ENCODE measurements around the gene DOCK6. TPM values are rescaled to one million over a fixed set of nuclear protein-coding genes. Genes with fewer than 3 reads are reported as not detected.

Gene DOCK6
- total and polyA plus RNA-seq, 12 donors: 27.6 to 73.3 (median 40.2) TPM

DNA sequence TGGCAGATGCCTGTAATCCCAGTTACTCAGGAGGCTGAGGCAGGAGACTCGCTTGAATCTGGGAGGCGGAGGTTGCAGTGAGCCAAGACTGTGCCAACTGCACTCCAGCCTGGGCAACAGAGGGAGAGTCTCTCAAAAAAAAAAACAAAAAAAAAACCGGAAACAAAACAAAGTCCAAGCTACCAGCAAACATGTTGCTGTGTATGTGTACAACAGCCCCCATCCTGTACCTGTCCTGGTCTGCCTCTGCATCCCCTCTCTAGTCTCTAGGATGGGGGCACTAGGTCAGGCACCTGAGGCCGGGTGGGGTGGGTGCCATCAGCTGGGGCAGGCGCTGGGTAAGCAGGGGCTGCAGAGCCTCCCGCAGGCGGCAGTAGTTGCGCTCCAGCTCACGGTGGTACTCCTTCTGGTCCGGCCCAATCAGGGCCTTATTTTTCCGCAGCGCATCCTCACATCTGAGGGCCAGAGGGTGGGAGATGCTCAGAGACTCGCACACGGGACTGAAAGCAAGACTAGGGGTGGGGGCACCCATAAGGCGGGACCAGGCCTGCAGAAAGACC lies 62.2 kb downstream of the DOCK6 start:
- peaks cover 0 to 73% (median 11%) of the 10 kb centered on the region in 9 donors for H3K36me3 ChIP-seq
- H3K27me3 ChIP-seq: peaks cover 0 to 7% (median 0%) of the 10 kb centered on the region in 7 donors
- intact Hi-C loops (cut with DNase I): loop anchor here in 7 of 10 donors (5.0 to 10.0 kb wide), 3 partner anchors 63 to 165 kb away; no protein-coding TSS in a partner anchor
- peak overlapping the region in 1 of 10 donors; percentile 98 for H3K27ac ChIP-seq
- no peak for ATAC-seq
- H3K9me3 ChIP-seq: no peaks in the 10 kb centered on the region
- DNase-seq: no peak
- 89 to 95% methylated on average over 15 of the region's 15 CpGs for WGBS, 2 donors
- H3K4me1 ChIP-seq: peaks cover 14 to 64% (median 46%) of the 10 kb centered on the region in 9 donors
- TF ChIP-seq, protein P1, sequence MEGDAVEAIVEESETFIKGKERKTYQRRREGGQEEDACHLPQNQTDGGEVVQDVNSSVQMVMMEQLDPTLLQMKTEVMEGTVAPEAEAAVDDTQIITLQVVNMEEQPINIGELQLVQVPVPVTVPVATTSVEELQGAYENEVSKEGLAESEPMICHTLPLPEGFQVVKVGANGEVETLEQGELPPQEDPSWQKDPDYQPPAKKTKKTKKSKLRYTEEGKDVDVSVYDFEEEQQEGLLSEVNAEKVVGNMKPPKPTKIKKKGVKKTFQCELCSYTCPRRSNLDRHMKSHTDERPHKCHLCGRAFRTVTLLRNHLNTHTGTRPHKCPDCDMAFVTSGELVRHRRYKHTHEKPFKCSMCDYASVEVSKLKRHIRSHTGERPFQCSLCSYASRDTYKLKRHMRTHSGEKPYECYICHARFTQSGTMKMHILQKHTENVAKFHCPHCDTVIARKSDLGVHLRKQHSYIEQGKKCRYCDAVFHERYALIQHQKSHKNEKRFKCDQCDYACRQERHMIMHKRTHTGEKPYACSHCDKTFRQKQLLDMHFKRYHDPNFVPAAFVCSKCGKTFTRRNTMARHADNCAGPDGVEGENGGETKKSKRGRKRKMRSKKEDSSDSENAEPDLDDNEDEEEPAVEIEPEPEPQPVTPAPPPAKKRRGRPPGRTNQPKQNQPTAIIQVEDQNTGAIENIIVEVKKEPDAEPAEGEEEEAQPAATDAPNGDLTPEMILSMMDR (IDR thresholded peaks at IDR 0.05): no peak
- H3K4me3 ChIP-seq: no peak overlapping the region

DNA sequence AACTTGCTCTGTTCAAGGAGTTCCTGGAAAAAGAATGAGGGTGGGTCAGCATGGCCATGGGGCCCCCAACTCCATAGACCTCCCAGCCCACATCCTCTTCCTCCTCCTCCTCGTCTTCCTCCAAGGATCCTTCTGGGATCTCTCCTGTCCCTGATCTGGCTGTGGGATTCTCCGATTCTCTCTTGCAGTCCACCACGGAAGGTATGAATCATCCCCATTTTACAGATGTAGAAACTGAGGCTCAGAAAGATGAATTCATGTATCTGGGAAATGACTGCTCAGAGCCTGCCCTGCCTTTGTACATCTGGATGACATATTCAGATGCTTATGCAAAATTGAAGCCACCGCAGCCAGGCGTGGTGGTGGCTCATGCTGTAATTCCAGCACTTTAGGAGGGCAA lies 62.8 kb downstream of the DOCK6 start:
- intact Hi-C loops (cut with DNase I): loop anchor here in 4 of 10 donors (5.0 kb wide), 2 partner anchors 42 to 52 kb away; partner anchors contain the start of gene SPC24 (in 3 of the 4)

DNA sequence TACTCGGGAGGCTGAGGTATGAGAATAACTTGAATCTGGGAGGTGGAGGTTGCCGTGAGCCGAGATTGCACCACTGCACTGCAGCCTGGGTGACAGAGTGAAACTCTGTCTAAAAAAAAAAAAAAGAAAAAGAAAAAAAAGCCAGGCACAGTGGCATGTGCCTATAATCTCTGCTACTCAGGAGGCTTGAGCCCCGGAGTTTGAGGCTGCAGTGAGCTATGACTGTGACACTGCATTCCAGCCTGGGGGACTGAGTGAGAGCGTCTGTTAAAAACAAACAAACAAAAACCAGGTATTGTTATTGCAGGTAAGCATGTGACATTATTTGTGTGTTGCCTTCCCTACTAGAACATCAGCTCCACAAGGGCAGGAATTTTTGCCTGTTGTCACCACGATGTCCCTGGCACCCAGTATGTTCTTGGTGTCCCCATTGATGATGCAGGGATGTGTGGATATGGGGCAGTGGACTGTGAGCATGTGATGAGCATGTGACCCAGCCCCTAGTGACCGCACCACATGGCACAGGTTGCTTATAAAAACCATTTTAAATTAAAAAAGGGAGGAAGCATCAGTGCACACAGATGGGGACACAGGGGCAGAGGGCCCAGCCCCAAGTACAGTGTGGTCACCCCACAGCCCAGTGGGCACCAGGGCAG lies 63.4 kb downstream of the DOCK6 start:
- Histone ChIP-seq H3K36me3 (peaks cover 0 to 71% (median 17%) of the 10 kb centered on the region in 9 donors), H3K9me3 (no peaks in the 10 kb centered on the region), H3K4me3 (no peak overlapping the region), H3K27ac (peak overlapping the region; percentile 82 to 98 (median 90)), H3K27me3 (peaks cover 0 to 7% (median 0%) of the 10 kb centered on the region in 7 donors), H3K4me1 (peaks cover 16 to 64% (median 47%) of the 10 kb centered on the region in 9 donors)
- ATAC-seq (peak in 1 of 8 donors; percentile 10), DNase-seq (no peak)
- 55 to 59% methylated on average over 7 of the region's 7 CpGs for WGBS, 2 donors
- TF ChIP-seq, protein P1 (IDR thresholded peaks at IDR 0.05): no peak
- intact Hi-C loops (cut with DNase I): loop anchor here in 4 of 10 donors (5.0 kb wide), 2 partner anchors 42 to 52 kb away; partner anchors contain the start of gene SPC24 (in 3 of the 4)

More for the DNA sequence above, 62.8 kb downstream of the DOCK6 start:
- H3K27ac ChIP-seq: peak overlapping the region in 8 of 10 donors; percentile 4 to 98 (median 90)
- no peaks in the 10 kb centered on the region for H3K9me3 ChIP-seq
- H3K4me1 ChIP-seq: peaks cover 11 to 64% (median 47%) of the 10 kb centered on the region in 9 donors
- ATAC-seq: no peak
- peaks cover 0 to 71% (median 11%) of the 10 kb centered on the region in 9 donors for H3K36me3 ChIP-seq
- TF ChIP-seq, protein P1 (IDR thresholded peaks at IDR 0.05): no peak
- H3K4me3 ChIP-seq: no peak overlapping the region
- H3K27me3 ChIP-seq: peaks cover 0 to 7% (median 0%) of the 10 kb centered on the region in 7 donors
- no peak for DNase-seq
- WGBS, 2 donors: 69 to 91% methylated on average over 5 of the region's 5 CpGs

DNA sequence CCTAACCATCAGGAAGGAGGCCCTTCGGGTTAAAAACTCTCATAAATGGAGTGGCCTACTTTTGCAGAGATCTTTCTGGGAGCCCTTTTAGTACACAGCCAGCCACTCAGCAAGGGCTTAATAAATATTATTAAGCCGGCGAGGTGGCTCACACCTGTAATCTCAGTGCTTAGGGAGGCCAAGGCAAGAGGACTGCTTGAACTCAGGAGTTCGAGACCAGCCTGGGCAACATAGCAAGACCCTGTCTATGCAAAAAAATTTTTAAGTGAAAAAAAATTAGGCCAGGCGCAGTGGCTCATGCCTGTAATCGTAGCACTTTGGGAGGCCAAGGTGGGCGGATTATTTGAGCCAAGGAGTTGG lies 64.2 kb downstream of the DOCK6 start:
- TF ChIP-seq, protein P1 (IDR thresholded peaks at IDR 0.05): no peak
- peak overlapping the region in 6 of 10 donors; percentile 65 to 88 (median 70) for H3K4me3 ChIP-seq
- ATAC-seq (no peak), DNase-seq (no peak)
- H3K27me3 ChIP-seq: peaks cover 0 to 7% (median 0%) of the 10 kb centered on the region in 7 donors
- intact Hi-C loops (cut with DNase I): loop anchor here in 4 of 10 donors (5.0 kb wide), 2 partner anchors 41 to 51 kb away; partner anchors contain the start of gene SPC24 (in 3 of the 4)
- peaks cover 5 to 72% (median 24%) of the 10 kb centered on the region in 9 donors for H3K36me3 ChIP-seq
- peaks cover 13 to 64% (median 47%) of the 10 kb centered on the region in 9 donors for H3K4me1 ChIP-seq
- peak overlapping the region; percentile 82 to 98 (median 90) for H3K27ac ChIP-seq
- H3K9me3 ChIP-seq: no peaks in the 10 kb centered on the region
- WGBS, 2 donors: 69 to 78% methylated on average over 7 of the region's 7 CpGs
